Stomach (tissue), 9 donors: Measurements from ENCODE around the gene MRPS35. TPM values are rescaled to one million over a fixed set of nuclear protein-coding genes. Genes with fewer than 3 reads are reported as not detected.
A peak's percentile ranks its signal among the peaks of the same experiment; 100 is the strongest.

Experiments used
- DNase-seq, 2 donors: peaks; one replicate each; pipeline versions ENCODE4 v3.0.0 to v3.0.0-alpha.2; 2013 to 2019
- H3K27ac ChIP-seq, 5 donors: fragments of 200-600 bp in 4 of 5; sonication (generic) in 4 of 5; one replicate each; pipeline ENCODE4 v1.5.1; 2013 to 2019; ENCODE audit warnings: mild to moderate bottlenecking in 1 of 5, moderate library complexity in 1 of 5
- H3K27me3 ChIP-seq, 3 donors: fragments of 200-600 bp; sonication (generic); one replicate each; pipeline ENCODE4 v1.5.1; 2017 to 2019; ENCODE audit warnings: mixed run types in 1 of 3
- H3K36me3 ChIP-seq, 4 donors: fragments of 200-600 bp; sonication (generic); 1 replicate in 3 of 4; 2 replicates in 1 of 4; pipeline ENCODE4 v1.5.1; 2016 to 2019
- H3K4me1 ChIP-seq, 4 donors: fragments of 200-600 bp; sonication (generic); one replicate each; pipeline ENCODE4 v1.5.1; 2016 to 2019
- H3K4me3 ChIP-seq, 4 donors: fragments of 200-600 bp; sonication (generic) in 3 of 4; one replicate each; pipeline ENCODE4 v1.5.1; 2016 to 2019; ENCODE audit warnings: mild to moderate bottlenecking in 1 of 4
- H3K9me3 ChIP-seq, 4 donors: fragments of 200-600 bp; sonication (generic); one replicate each; pipeline ENCODE4 v1.5.1; 2016 to 2019
- CTCF ChIP-seq, 7 experiments: fragments of 450-650 bp in 4 of 7; fragments of 200-600 bp in 3 of 7; sonication (generic) in 3 of 7; IDR thresholded peaks; one replicate each; pipeline ENCODE4 v1.5.1; 2016 to 2019; ENCODE audit warnings: antibody characterized with exemption in 7 of 7, control low read depth in 2 of 7, mild to moderate bottlenecking in 1 of 7
- EP300 ChIP-seq: sonication (generic); formaldehyde crosslinking; IDR thresholded peaks from one replicate; pipeline ENCODE4 v1.6.1; 2017; ENCODE audit warnings: antibody characterized with exemption
- POLR2A ChIP-seq, 4 donors: fragments of 450-650 bp; IDR thresholded peaks; one replicate each; pipeline ENCODE4 v1.6.1; 2016; ENCODE audit warnings: antibody characterized with exemption in 4 of 4, control low read depth in 2 of 4, mild to moderate bottlenecking in 1 of 4, moderate library complexity in 1 of 4
- POLR2AphosphoS5 ChIP-seq, 3 donors: sonication (generic); formaldehyde crosslinking; IDR thresholded peaks; one replicate each; pipeline ENCODE4 v1.6.1; 2016; ENCODE audit warnings: antibody characterized with exemption in 3 of 3
- WGBS, 5 donors: extraction: QIAGEN DNeasy Blood & Tissue Kit in 3 of 5; methylation state at CpG; one replicate each; pipeline versions ENCODE4 v1.1.5 to v1.1.7; 2013 to 2018; 5-methylcytosine and 5-hydroxymethylcytosine counted together
- intact Hi-C: fragments of 100-400 bp; cut with DNase I; formaldehyde crosslinking; loops from one replicate; pipeline ENCODE4 v1.15.1; 2023; ENCODE audit warnings: low total_unique reads
- polyA plus RNA-seq, 3 donors: library from polyadenylated mRNA; stranded (reverse); fragments of 200-250 nt; gene quantifications; one replicate each; pipeline ENCODE4 v1.2.3, GENCODE V29; 2013
- total RNA-seq, 5 donors: library from RNA; depleted of rRNA; stranded (reverse); fragments of >200 nt; gene quantifications; one replicate each; pipeline versions ENCODE4 v1.1.0 to v1.2.3, GENCODE V29; 2014 to 2016
- donor health status: healthy with polysubstance abuse.
- donor health status: Bipolar disorder and iron deficiency.
- donor health status: healthy.

The MRPS35 gene
- total and polyA plus RNA-seq, 8 donors, result 9.8 to 71.6 (median 35.9) TPM

DNA sequence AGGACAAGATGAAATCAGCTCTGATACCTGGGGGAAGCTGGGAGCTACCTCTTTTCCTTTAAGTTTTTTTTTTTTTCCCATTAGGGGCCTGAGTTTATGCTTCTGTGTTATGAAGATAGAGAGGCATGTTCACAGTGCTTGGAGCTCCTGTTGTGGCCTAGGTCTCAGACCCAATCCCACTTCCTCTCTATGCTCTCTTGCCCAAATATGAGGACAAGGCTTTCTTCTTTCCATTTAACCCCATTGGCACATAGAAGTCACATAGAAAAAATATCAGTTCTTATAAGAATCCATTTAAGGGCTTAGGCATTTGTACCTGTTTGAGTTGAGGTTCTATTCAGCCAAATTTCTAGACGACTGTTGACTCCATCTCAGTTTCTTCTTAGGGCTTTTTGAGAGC lies 12.6 kb downstream of the MRPS35 start:
- H3K4me1 ChIP-seq, result no peaks in the 10 kb centered on the region
- H3K27ac ChIP-seq, result no peak overlapping the region
- no peak overlapping the region for H3K4me3 ChIP-seq
- H3K27me3 ChIP-seq, result no peaks in the 10 kb centered on the region
- TF ChIP-seq POLR2A (IDR thresholded peaks at IDR 0.05), result no peak
- TF ChIP-seq EP300, result no peak
- TF ChIP-seq POLR2AphosphoS5 (IDR thresholded peaks at IDR 0.05), result no peak
- no peak for TF ChIP-seq CTCF (IDR thresholded peaks at IDR 0.05)
- intact Hi-C loops, result no loop called here
- peaks cover 34 to 94% (median 90%) of the 10 kb centered on the region in 4 donors for H3K36me3 ChIP-seq
- WGBS, 5 donors, result 77 to 85% (median 79%) methylated on average over 1 of the region's 1 CpG
- no peaks in the 10 kb centered on the region for H3K9me3 ChIP-seq
- DNase-seq, result no peak

DNA sequence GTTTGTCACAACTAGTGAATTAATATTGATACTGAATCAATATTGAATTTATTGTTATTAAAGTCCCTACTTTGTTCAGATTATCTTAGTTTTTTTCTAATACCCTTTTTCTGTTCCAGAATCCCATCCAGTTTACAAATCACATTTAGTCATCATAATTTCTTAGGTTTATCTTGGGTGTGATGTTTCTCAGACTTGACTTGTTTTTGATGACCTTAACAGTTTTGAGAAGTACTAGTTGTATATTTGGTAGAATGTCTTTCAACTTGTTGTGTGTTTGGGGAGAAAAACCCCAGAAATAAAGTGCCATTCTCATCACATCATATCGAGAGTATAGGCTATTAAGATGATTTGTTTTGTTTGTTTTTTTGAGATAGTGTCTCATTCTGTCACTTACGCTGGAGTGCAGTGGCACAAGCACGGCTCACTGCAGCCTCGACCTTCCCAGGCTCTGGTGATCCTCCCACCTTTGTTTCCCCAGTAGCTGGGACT lies 19.5 kb downstream of the MRPS35 start:
- Histone ChIP-seq H3K9me3 (no peaks in the 10 kb centered on the region), H3K4me1 (no peaks in the 10 kb centered on the region), H3K4me3 (no peak overlapping the region), H3K36me3 (peaks cover 7 to 70% (median 66%) of the 10 kb centered on the region in 4 donors), H3K27me3 (no peaks in the 10 kb centered on the region), H3K27ac (no peak overlapping the region)
- TF ChIP-seq CTCF (IDR thresholded peaks at IDR 0.05) (no peak), POLR2A (IDR thresholded peaks at IDR 0.05) (no peak), POLR2AphosphoS5 (IDR thresholded peaks at IDR 0.05) (no peak), EP300 (no peak)
- WGBS, 5 donors, result 83 to 89% (median 89%) methylated on average over 4 of the region's 4 CpGs
- DNase-seq, result no peak
- intact Hi-C loops, result loop anchor here (10.0 kb wide), 1 partner anchor 85 kb away; no protein-coding TSS in a partner anchor

DNA sequence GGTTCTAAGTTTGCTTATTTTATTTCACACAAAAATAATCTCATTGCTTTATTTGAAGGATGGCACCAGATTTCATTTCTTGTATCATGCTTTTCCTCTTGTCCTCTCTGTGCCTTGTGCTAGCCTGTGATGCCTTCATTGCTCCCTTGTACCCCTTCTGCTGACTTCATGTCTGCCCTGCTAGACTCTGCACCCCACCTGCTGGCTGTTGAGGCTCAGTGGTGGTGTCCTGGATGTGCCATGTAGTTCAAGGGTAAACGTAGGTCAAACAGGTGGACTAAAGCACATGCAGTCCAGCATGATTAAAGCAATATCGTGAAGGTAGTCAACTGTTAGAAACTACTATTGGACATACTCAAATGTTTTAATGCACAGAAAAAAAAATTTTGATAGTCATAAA lies 21.6 kb downstream of the MRPS35 start:
- Histone ChIP-seq H3K9me3 (no peaks in the 10 kb centered on the region), H3K36me3 (peaks cover 4 to 70% (median 62%) of the 10 kb centered on the region in 4 donors), H3K27me3 (no peaks in the 10 kb centered on the region), H3K4me1 (no peaks in the 10 kb centered on the region), H3K4me3 (no peak overlapping the region), H3K27ac (no peak overlapping the region)
- DNase-seq, result peak; percentile 29 to 32
- TF ChIP-seq EP300, result no peak
- TF ChIP-seq CTCF (IDR thresholded peaks at IDR 0.05), result peak in 1 of 7 experiments; percentile 7
- no peak for TF ChIP-seq POLR2A (IDR thresholded peaks at IDR 0.05)
- no peak for TF ChIP-seq POLR2AphosphoS5 (IDR thresholded peaks at IDR 0.05)
- intact Hi-C loops, result loop anchor here (10.0 kb wide), 1 partner anchor 83 kb away; no protein-coding TSS in a partner anchor
- WGBS, 5 donors, result 33 to 66% (median 48%) methylated on average over 2 of the region's 2 CpGs

GRCh38 chr12:27733052-27733656 lies 22.5 kb downstream of the MRPS35 start:
- H3K4me3 ChIP-seq, result no peak overlapping the region
- intact Hi-C loops, result loop anchor here (10.0 kb wide), 1 partner anchor 82 kb away; no protein-coding TSS in a partner anchor
- DNase-seq, result peak in 1 of 2 donors; percentile 61
- H3K36me3 ChIP-seq, result peaks cover 4 to 77% (median 66%) of the 10 kb centered on the region in 4 donors
- H3K27ac ChIP-seq, result no peak overlapping the region
- no peaks in the 10 kb centered on the region for H3K27me3 ChIP-seq
- no peak for TF ChIP-seq POLR2A (IDR thresholded peaks at IDR 0.05)
- no peak for TF ChIP-seq POLR2AphosphoS5 (IDR thresholded peaks at IDR 0.05)
- TF ChIP-seq CTCF (IDR thresholded peaks at IDR 0.05), result peak in 5 of 7 experiments; percentile 58 to 76 (median 65)
- TF ChIP-seq EP300, result no peak
- no peaks in the 10 kb centered on the region for H3K4me1 ChIP-seq
- 30 to 45% (median 40%) methylated on average over 3 of the region's 3 CpGs for WGBS, 5 donors
- H3K9me3 ChIP-seq, result no peaks in the 10 kb centered on the region
